MM.1S (cell line): ENCODE data around the gene SFI1.

Experiments
- EZH2 ChIP-seq: fragments of 300-600 bp; sonication (generic); optimal IDR thresholded peaks from 2 replicates; pipeline ENCODE3; 2017; ENCODE audit warnings: low read depth, mild to moderate bottlenecking, antibody characterized with exemption, low read length, mixed read lengths
- EZH2phosphoT487 ChIP-seq: fragments of 300-600 bp; sonication (generic); IDR thresholded peaks from 2 replicates; pipeline ENCODE4 v1.6.1; 2018; ENCODE audit warnings: antibody characterized with exemption, low read length
- TF ChIP-seq, protein P1 (sequence below): fragments of 300-600 bp; sonication (generic); IDR thresholded peaks from 2 replicates; pipeline ENCODE4 v1.5.1; 2016; ENCODE audit warnings: antibody characterized with exemption, low read length, mixed read lengths

- TF ChIP-seq, protein P1, sequence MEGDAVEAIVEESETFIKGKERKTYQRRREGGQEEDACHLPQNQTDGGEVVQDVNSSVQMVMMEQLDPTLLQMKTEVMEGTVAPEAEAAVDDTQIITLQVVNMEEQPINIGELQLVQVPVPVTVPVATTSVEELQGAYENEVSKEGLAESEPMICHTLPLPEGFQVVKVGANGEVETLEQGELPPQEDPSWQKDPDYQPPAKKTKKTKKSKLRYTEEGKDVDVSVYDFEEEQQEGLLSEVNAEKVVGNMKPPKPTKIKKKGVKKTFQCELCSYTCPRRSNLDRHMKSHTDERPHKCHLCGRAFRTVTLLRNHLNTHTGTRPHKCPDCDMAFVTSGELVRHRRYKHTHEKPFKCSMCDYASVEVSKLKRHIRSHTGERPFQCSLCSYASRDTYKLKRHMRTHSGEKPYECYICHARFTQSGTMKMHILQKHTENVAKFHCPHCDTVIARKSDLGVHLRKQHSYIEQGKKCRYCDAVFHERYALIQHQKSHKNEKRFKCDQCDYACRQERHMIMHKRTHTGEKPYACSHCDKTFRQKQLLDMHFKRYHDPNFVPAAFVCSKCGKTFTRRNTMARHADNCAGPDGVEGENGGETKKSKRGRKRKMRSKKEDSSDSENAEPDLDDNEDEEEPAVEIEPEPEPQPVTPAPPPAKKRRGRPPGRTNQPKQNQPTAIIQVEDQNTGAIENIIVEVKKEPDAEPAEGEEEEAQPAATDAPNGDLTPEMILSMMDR = no peak
- no peak for TF ChIP-seq EZH2
- TF ChIP-seq EZH2phosphoT487 = no peak
These were observed 48.4 kb downstream of the SFI1 start for GRCh38 chr22:31544481-31545480.
